Measurements from ENCODE around the gene KDM5A.

- TF ChIP-seq CTCF (IDR thresholded peaks at IDR 0.05; ENCODE audit: insufficient read depth, low read depth, low read length), result no peak
- TF ChIP-seq EZH2 (IDR thresholded peaks at IDR 0.05; ENCODE audit: insufficient read depth, low read length), result no peak
Observed at GRCh38 chr12:388012-388411, 1.1 kb downstream of the KDM5A start.
